ENCODE results near the gene EIF4ENIF1.
A peak's percentile ranks its signal among the peaks of the same experiment; 100 is the strongest.
"Not testable (repeated sequence)": the region's sequence is repeated elsewhere in the genome, so short reads cannot be mapped to it uniquely, and the experiment has no call there.

Gene EIF4ENIF1

GRCh38 chr22:31440681-31441080 lies 49.0 kb downstream of the EIF4ENIF1 start:
- DNase-seq = no peak

GRCh38 chr22:31439808-31440207 lies 49.8 kb downstream of the EIF4ENIF1 start:
- no peak for DNase-seq

GRCh38 chr22:31436132-31436531 lies 53.5 kb downstream of the EIF4ENIF1 start:
- DNase-seq = no peak

- no peak for DNase-seq
Observed at GRCh38 chr22:31431950-31432349, 57.7 kb downstream of the EIF4ENIF1 start.

- DNase-seq = no peak
Observed at GRCh38 chr22:31425331-31426050, 64.2 kb downstream of the EIF4ENIF1 start.

GRCh38 chr22:31402350-31402749 lies 87.3 kb downstream of the EIF4ENIF1 start:
- not testable (repeated sequence) for DNase-seq

- DNase-seq = no peak
Observed at GRCh38 chr22:31400023-31400397, 89.6 kb downstream of the EIF4ENIF1 start.

GRCh38 chr22:31399211-31400022 lies 90.2 kb downstream of the EIF4ENIF1 start, which contains the start of gene DRG1:
Gene DRG1, plus strand, starts transcription at chr22:31399604. Its CDS starts 80 bp downstream, at chr22:31399684.
- peak; percentile 96 for DNase-seq

- DNase-seq = no peak
Observed at GRCh38 chr22:31398231-31398630, 91.4 kb downstream of the EIF4ENIF1 start.

GRCh38 chr22:31394326-31394725 lies 95.3 kb downstream of the EIF4ENIF1 start:
- no peak for DNase-seq

- no peak for DNase-seq
Observed at GRCh38 chr22:31393893-31394292, 95.7 kb downstream of the EIF4ENIF1 start.
